HepG2 (cell line): Measurements from ENCODE around the gene ASCC2. TPM values are rescaled to one million over a fixed set of nuclear protein-coding genes. Genes with fewer than 3 reads are reported as not detected.

ENCODE experiments used
- ATAC-seq: fragments of 200-7000 bp; cut with Tn5 transposase; 3 replicates; pipeline ENCODE4 v1.9.1; 2020; ENCODE audit warnings: mild to moderate bottlenecking, moderate library complexity
- BruUV-seq: library from RNA; stranded (reverse); fragments of 400-500 nt; replicated peaks from 2 replicates; lab custom pipeline; 2021; lab: Mats Ljungman, UMichigan
- CTCF ChIA-PET: fragments of 300-600 bp; formaldehyde crosslinking; extraction: SDS; loops from one replicate; lab custom pipeline; 2021; ENCODE audit warnings: low total read pairs, inconsistent platforms, low intra/inter-chr PET ratio; lab: Yijun Ruan, JAX
- POLR2A ChIA-PET: fragments of 350-600 bp; sonication (Branson Sonifier 250); formaldehyde crosslinking; loops from one replicate; lab custom pipeline; 2020; ENCODE audit warnings: antibody characterized with exemption, inconsistent platforms; lab: Yijun Ruan, JAX
- DNase-seq: peaks from one replicate; pipeline ENCODE4 v3.0.0-alpha.2; 2015; ENCODE audit warnings: low spot score
- FAIRE-seq: peaks from 3 replicates; lab custom pipeline; 2011; peaks lifted over from hg19 to GRCh38; lab: Jason Lieb, UNC
- H2AFZ ChIP-seq: one replicate; pipeline ENCODE4 v1.6.1; 2011; ENCODE audit warnings: low read length, inconsistent platforms
- H3K27ac ChIP-seq: fragments of 300-600 bp; 3 replicates; pipeline ENCODE4 v1.8.0; 2011; ENCODE audit warnings: mixed run types, mild to moderate bottlenecking, mixed read lengths, low read length, inconsistent platforms; ENCODE audit not compliant: insufficient read depth; ENCODE audit errors: extremely low read length
- H3K27me3 ChIP-seq, 2 experiments: fragments of 200-600 bp in 1 of 2; 2 replicates in 1 of 2; 3 replicates in 1 of 2; pipeline versions ENCODE4 v1.6.0 to v1.8.0; 2011; ENCODE audit warnings: low read length in 2 of 2, mild to moderate bottlenecking in 2 of 2, moderate library complexity in 2 of 2, inconsistent platforms in 1 of 2; ENCODE audit not compliant: insufficient read depth in 2 of 2, control insufficient read depth in 1 of 2
- H3K36me3 ChIP-seq, 2 experiments: fragments of 200-600 bp in 1 of 2; replicated peaks in 1 of 2; 2 replicates in 1 of 2; 3 replicates in 1 of 2; pipeline versions ENCODE4 v1.5.1 to v1.8.0; 2011; ENCODE audit warnings: low read length in 2 of 2, inconsistent platforms in 1 of 2; ENCODE audit not compliant: insufficient read depth in 2 of 2, control insufficient read depth in 1 of 2
- H3K4me1 ChIP-seq: 2 replicates; pipeline ENCODE4 v1.5.1; 2012; ENCODE audit warnings: low read length, inconsistent platforms; ENCODE audit not compliant: insufficient read depth
- H3K4me2 ChIP-seq: 2 replicates; pipeline ENCODE4 v1.6.0; 2011; ENCODE audit warnings: low read depth, low read length, inconsistent platforms
- H3K4me3 ChIP-seq, 3 experiments: fragments of 200-600 bp in 1 of 3; sonication (generic), shearing (Covaris generic) in 1 of 3; replicated peaks in 1 of 3; 2 replicates each; pipeline ENCODE4 v1.5.1; 2011 to 2016; ENCODE audit warnings: low read length in 3 of 3, inconsistent platforms in 2 of 3, low read depth in 2 of 3, mild to moderate bottlenecking in 2 of 3, control low read depth in 1 of 3, mixed read lengths in 1 of 3; ENCODE audit not compliant: insufficient read depth in 1 of 3
- H3K79me2 ChIP-seq: one replicate; pipeline ENCODE4 v1.6.1; 2011; ENCODE audit warnings: low read length, inconsistent platforms; ENCODE audit not compliant: insufficient read depth
- H3K9ac ChIP-seq: 2 replicates; pipeline ENCODE4 v1.6.0; 2011; ENCODE audit warnings: mild to moderate bottlenecking, low read depth, low read length, inconsistent platforms; ENCODE audit not compliant: insufficient read depth
- H3K9me3 ChIP-seq: 2 replicates; pipeline ENCODE4 v1.5.1; 2012; ENCODE audit warnings: mild to moderate bottlenecking, low read length
- H4K20me1 ChIP-seq: 2 replicates; pipeline ENCODE4 v1.6.0; 2011; ENCODE audit warnings: inconsistent platforms, mild to moderate bottlenecking, low read length, moderate library complexity; ENCODE audit not compliant: insufficient read depth
- HCFC1 ChIP-seq: fragments of 150-350 bp; IDR thresholded peaks from 2 replicates; pipeline ENCODE4 v1.6.1; 2014; ENCODE audit warnings: low read depth, low read length
- MED8 ChIP-seq: sonication (generic); formaldehyde crosslinking; IDR thresholded peaks from 2 replicates; pipeline ENCODE4 v1.8.1; 2023; ENCODE audit warnings: mild to moderate bottlenecking, missing genetic modification reagents; ENCODE audit not compliant: insufficient replicate concordance
- MEIS1 ChIP-seq: sonication (generic); formaldehyde crosslinking; IDR thresholded peaks from 2 replicates; pipeline ENCODE4 v1.9.0; 2021; ENCODE audit warnings: mild to moderate bottlenecking, missing genetic modification reagents, moderate library complexity, borderline replicate concordance
- NFKB2 ChIP-seq: sonication (generic); formaldehyde crosslinking; IDR thresholded peaks from 2 replicates; pipeline ENCODE4 v1.4.0; 2020; ENCODE audit warnings: missing genetic modification reagents, borderline replicate concordance
- NFYC ChIP-seq: IDR thresholded peaks from 2 replicates; pipeline ENCODE4 v1.6.1; 2016; ENCODE audit warnings: missing genetic modification reagents, missing compliant biosample characterization
- NR2C2 ChIP-seq: sonication (generic); formaldehyde crosslinking; IDR thresholded peaks from 2 replicates; pipeline ENCODE4 v1.4.0; 2020; ENCODE audit warnings: missing genetic modification reagents, mild to moderate bottlenecking, moderate library complexity, borderline replicate concordance
- PPARG ChIP-seq: conservative IDR thresholded peaks from 2 replicates; pipeline ENCODE4 v1.6.1; 2016; ENCODE audit warnings: missing biosample characterization, missing genetic modification reagents
- ZBTB1 ChIP-seq: sonication (generic); formaldehyde crosslinking; IDR thresholded peaks from 2 replicates; pipeline ENCODE4 v1.4.0; 2020; ENCODE audit warnings: missing genetic modification reagents, borderline replicate concordance
- ZKSCAN5 ChIP-seq: sonication (generic); formaldehyde crosslinking; IDR thresholded peaks from 2 replicates; pipeline ENCODE4 v1.5.1; 2020; ENCODE audit warnings: mild to moderate bottlenecking, missing genetic modification reagents
- WGBS: methylation state at CpG from one replicate; pipeline ENCODE4 v1.1.6; 2017; ENCODE audit warnings: low lambda C conversion rate; 5-methylcytosine and 5-hydroxymethylcytosine counted together
- in situ Hi-C: cut with HindIII; loops from 2 replicates; pipeline ENCODE4 v1.10.0; 2017; ENCODE audit warnings: low pct_unique_long_range_greater_than_20kb; ENCODE audit not compliant: extremely low pct_ligation_motif_present
- intact Hi-C: fragments of 100-400 bp; cut with micrococcal nuclease; formaldehyde crosslinking; loops from one replicate; pipeline ENCODE4 v1.10.0; 2022; ENCODE audit not compliant: unreplicated experiment
- polyA plus RNA-seq, 8 experiments: library from polyadenylated mRNA; depleted of rRNA in 3 of 8; stranded (reverse) in 7 of 8; unstranded in 1 of 8; fragments of >200 nt; fragmentation: Illumina TruSeq in 4 of 8; extraction: Trizol in 4 of 8; gene quantifications; 2 replicates each; pipeline versions ENCODE4 v1.2.1 to v1.2.3, GENCODE V29; 2011 to 2016; ENCODE audit warnings: low read depth in 4 of 8, missing spikeins in 1 of 8, mixed read lengths in 1 of 8; ENCODE audit not compliant: insufficient read depth in 1 of 8
- total RNA-seq, 5 experiments: library from RNA; depleted of rRNA; stranded (reverse); fragments of >200 nt; fragmentation: Illumina TruSeq; extraction: Trizol; gene quantifications; 2 replicates each; pipeline ENCODE4 v1.2.3, GENCODE V29; 2016; ENCODE audit warnings: low read depth in 1 of 5
- TF ChIP-seq, protein P1 (sequence below): sonication (generic); formaldehyde crosslinking; IDR thresholded peaks from 2 replicates; pipeline ENCODE4 v1.8.0; 2022; ENCODE audit warnings: missing genetic modification reagents, mild to moderate bottlenecking, borderline replicate concordance

The ASCC2 gene
- total and polyA plus RNA-seq, 2 of the 13 experiments (the other 11 are each of a cell fraction or from before 2014, with no cell fraction given) = 26.2 to 26.3 TPM

GRCh38 chr22:29887358-29887757 lies 49.3 kb upstream of the ASCC2 start:
- Histone ChIP-seq H3K4me1 (peaks cover 45% of the 10 kb centered on the region), H3K36me3 (no peaks in the 10 kb centered on the region), H3K4me2 (no peak overlapping the region), H2AFZ (no peak overlapping the region), H3K27me3 (no peaks in the 10 kb centered on the region)
- CTCF ChIA-PET = no interaction called here
- 81% methylated on average over 2 of the region's 2 CpGs for WGBS
- intact Hi-C loops (loop anchor here (10.0 kb wide), 1 partner anchor 107 kb away; no protein-coding TSS in a partner anchor), in situ Hi-C loops (no loop called here)
- BruUV-seq = no TSS peak
- TF ChIP-seq MEIS1 (CRISPR knock-in tag) (no peak), HCFC1 (no peak), NR2C2 (CRISPR knock-in tag) (no peak), PPARG (CRISPR knock-in tag) (no peak), NFYC (CRISPR knock-in tag) (no peak), ZKSCAN5 (CRISPR knock-in tag) (no peak), NFKB2 (CRISPR knock-in tag) (no peak), MED8 (no peak), ZBTB1 (CRISPR knock-in tag) (no peak)
- TF ChIP-seq, protein P1, sequence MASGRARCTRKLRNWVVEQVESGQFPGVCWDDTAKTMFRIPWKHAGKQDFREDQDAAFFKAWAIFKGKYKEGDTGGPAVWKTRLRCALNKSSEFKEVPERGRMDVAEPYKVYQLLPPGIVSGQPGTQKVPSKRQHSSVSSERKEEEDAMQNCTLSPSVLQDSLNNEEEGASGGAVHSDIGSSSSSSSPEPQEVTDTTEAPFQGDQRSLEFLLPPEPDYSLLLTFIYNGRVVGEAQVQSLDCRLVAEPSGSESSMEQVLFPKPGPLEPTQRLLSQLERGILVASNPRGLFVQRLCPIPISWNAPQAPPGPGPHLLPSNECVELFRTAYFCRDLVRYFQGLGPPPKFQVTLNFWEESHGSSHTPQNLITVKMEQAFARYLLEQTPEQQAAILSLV = no peak
- TF ChIP-seq, all 625 proteins: peak for 0
- Histone ChIP-seq H3K4me3 (no peak overlapping the region), H3K27ac (no peak overlapping the region), H3K9ac (no peak overlapping the region), H3K9me3 (no peaks in the 10 kb centered on the region), H4K20me1 (peaks cover 16% of the 10 kb centered on the region), H3K79me2 (peaks cover 75% of the 10 kb centered on the region)
- DNase-seq (no peak), ATAC-seq (no peak), FAIRE-seq (no peak)
- POLR2A ChIA-PET = no interaction called here
